Measurements from ENCODE around the gene PATZ1. TPM values are rescaled to one million over a fixed set of nuclear protein-coding genes. Genes with fewer than 3 reads are reported as not detected.

The PATZ1 gene
- total and polyA plus RNA-seq, 2 donors (not counting 1 experiment from before 2014, with no cell fraction given): 6.1 to 15.9 TPM

DNA sequence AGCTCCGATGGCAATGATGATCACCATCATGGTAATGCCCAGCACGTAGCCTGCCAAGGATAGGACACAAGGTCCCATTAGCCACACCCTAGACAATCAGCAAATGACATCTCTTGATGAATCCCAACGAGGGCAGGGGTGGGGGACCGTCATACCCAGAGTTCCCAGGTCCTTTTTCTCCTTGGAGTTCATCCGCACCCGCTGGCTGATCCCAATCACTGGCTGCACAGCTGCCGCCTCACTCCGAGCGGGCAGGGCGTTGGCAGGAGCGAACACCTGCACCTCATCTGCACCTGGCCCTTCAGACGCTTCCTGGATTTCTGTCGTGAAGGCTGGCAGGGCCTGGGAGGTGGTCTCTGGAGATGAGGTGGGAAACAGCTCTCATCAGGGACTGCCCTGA lies 56.8 kb downstream of the PATZ1 start:
- Histone ChIP-seq H3K4me1 (ENCODE audit: control insufficient read depth, extremely low read depth, insufficient read depth, low read length) (peaks cover 2% of the 10 kb centered on the region), H3K4me2 (ENCODE audit: extremely low read depth, insufficient read depth, low read length) (no peak overlapping the region), H3K4me3 (replicated peaks in 1 of 4; ENCODE audit: control extremely low read depth in 1 of 4, insufficient read depth in 1 of 4, low read depth in 3 of 4, low read length in 4 of 4) (no peak overlapping the region), H3K27me3 (ENCODE audit: control insufficient read depth, insufficient read depth, low read length) (no peaks in the 10 kb centered on the region), H3K9me3 (ENCODE audit: control insufficient read depth, insufficient read depth, low read depth, low read length) (no peaks in the 10 kb centered on the region), H4K20me1 (ENCODE audit: control insufficient read depth, extremely low read depth, insufficient read depth, low read length) (no peaks in the 10 kb centered on the region), H3K27ac (ENCODE audit: insufficient read depth, low read length) (no peak overlapping the region), H3K79me2 (ENCODE audit: control insufficient read depth, insufficient read depth, low read length) (peaks cover 2% of the 10 kb centered on the region), H3K9ac (ENCODE audit: insufficient read depth, low read length) (no peak overlapping the region), H3K36me3 (ENCODE audit: control insufficient read depth, insufficient read depth, low read length) (peaks cover 11% of the 10 kb centered on the region), H2AFZ (ENCODE audit: low read length) (no peak overlapping the region)
- no peak for DNase-seq (ENCODE audit: low read depth in 2 of 2)
- TF ChIP-seq EZH2 (IDR thresholded peaks at IDR 0.05; ENCODE audit: low read length, missing control alignments): no peak
- TF ChIP-seq, protein P1, sequence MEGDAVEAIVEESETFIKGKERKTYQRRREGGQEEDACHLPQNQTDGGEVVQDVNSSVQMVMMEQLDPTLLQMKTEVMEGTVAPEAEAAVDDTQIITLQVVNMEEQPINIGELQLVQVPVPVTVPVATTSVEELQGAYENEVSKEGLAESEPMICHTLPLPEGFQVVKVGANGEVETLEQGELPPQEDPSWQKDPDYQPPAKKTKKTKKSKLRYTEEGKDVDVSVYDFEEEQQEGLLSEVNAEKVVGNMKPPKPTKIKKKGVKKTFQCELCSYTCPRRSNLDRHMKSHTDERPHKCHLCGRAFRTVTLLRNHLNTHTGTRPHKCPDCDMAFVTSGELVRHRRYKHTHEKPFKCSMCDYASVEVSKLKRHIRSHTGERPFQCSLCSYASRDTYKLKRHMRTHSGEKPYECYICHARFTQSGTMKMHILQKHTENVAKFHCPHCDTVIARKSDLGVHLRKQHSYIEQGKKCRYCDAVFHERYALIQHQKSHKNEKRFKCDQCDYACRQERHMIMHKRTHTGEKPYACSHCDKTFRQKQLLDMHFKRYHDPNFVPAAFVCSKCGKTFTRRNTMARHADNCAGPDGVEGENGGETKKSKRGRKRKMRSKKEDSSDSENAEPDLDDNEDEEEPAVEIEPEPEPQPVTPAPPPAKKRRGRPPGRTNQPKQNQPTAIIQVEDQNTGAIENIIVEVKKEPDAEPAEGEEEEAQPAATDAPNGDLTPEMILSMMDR (conservative IDR thresholded peaks at IDR 0.05 in 1 of 2, IDR thresholded peaks at IDR 0.05 in 1 of 2; ENCODE audit: low read depth in 1 of 2, low read length in 2 of 2): no peak

DNA sequence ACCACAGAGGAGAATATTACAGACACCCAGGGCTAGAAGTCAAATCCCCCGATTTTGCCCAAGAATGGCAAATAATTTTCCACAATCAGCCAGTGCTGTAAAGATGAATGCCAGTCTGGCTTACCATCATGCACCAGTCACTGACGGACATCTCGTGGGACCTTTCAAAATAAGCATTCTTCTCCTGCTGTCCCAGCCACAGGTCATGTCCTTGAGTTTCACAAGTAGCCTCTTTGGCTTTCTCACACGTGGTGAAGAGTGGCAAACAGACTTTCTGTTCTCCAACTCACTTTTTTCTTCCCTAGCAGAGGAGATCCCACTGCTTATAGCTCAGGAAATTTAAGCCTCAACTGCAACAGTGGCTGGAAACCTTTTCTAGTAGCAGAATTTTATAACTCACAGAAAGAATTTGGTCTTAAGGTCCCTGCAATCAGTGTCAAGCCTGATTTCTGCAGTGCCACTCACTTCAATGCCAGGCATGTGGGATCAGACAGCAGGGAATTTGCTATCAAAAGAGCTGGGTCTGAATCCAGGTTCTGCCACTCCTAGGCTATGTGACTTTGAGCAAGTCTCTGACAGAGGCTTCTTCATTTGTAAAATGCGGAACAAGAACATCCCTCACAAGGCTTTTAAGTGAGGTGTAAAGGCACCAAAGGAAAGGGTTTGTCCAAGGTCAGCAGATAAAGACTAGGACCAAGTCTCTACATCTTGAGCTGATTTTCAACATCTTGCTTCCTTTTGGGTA lies 57.5 kb downstream of the PATZ1 start:
- DNase-seq (ENCODE audit: low read depth in 2 of 2): no peak
- no peak overlapping the region for H3K27ac ChIP-seq (ENCODE audit: insufficient read depth, low read length)
- no peak for TF ChIP-seq EZH2 (IDR thresholded peaks at IDR 0.05; ENCODE audit: low read length, missing control alignments)
- TF ChIP-seq, protein P1 (conservative IDR thresholded peaks at IDR 0.05 in 1 of 2, IDR thresholded peaks at IDR 0.05 in 1 of 2; ENCODE audit: low read depth in 1 of 2, low read length in 2 of 2): no peak
- H4K20me1 ChIP-seq (ENCODE audit: control insufficient read depth, extremely low read depth, insufficient read depth, low read length): no peaks in the 10 kb centered on the region
- H2AFZ ChIP-seq (ENCODE audit: low read length): no peak overlapping the region
- peaks cover 2% of the 10 kb centered on the region for H3K79me2 ChIP-seq (ENCODE audit: control insufficient read depth, insufficient read depth, low read length)
- peaks cover 2% of the 10 kb centered on the region for H3K4me1 ChIP-seq (ENCODE audit: control insufficient read depth, extremely low read depth, insufficient read depth, low read length)
- H3K9ac ChIP-seq (ENCODE audit: insufficient read depth, low read length): no peak overlapping the region
- H3K27me3 ChIP-seq (ENCODE audit: control insufficient read depth, insufficient read depth, low read length): no peaks in the 10 kb centered on the region
- H3K36me3 ChIP-seq (ENCODE audit: control insufficient read depth, insufficient read depth, low read length): peaks cover 11% of the 10 kb centered on the region
- H3K9me3 ChIP-seq (ENCODE audit: control insufficient read depth, insufficient read depth, low read depth, low read length): no peaks in the 10 kb centered on the region
- no peak overlapping the region for H3K4me2 ChIP-seq (ENCODE audit: extremely low read depth, insufficient read depth, low read length)
- no peak overlapping the region for H3K4me3 ChIP-seq (replicated peaks in 1 of 4; ENCODE audit: control extremely low read depth in 1 of 4, insufficient read depth in 1 of 4, low read depth in 3 of 4, low read length in 4 of 4)

DNA sequence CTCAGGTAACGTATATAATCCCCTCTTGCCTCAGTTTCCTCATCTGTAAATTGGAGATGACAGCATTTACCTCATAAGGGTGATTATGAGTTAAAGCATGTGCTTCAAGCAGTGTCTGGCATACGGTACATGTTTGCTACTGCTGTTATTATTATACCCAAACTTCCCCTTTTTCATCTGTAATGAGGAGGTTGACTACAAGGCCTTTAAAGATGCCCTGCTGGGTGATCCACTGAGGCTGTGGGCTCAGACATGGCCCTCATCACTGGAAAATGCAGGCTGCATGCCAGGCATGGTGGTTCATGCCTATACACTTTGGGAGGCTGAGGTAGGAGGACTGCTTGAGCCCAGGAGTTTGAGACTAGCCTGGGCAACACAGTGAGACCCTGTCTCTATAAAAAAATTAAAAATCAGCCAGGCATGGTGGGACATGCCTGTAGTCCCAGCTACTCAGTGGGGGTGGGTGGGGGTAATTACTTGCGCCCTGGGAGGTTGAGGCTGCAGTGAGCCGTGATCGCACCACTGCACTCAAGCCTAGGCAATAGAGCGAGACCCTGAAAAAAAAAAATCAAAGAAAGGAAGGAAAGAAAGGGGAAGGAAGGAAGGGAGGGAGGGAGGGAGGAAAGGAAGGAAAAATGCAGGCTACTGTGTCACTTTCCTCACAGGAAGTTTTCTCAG lies 58.2 kb downstream of the PATZ1 start:
- Histone ChIP-seq H3K4me1 (ENCODE audit: control insufficient read depth, extremely low read depth, insufficient read depth, low read length) (peaks cover 2% of the 10 kb centered on the region), H3K9ac (ENCODE audit: insufficient read depth, low read length) (no peak overlapping the region), H3K79me2 (ENCODE audit: control insufficient read depth, insufficient read depth, low read length) (peaks cover 2% of the 10 kb centered on the region), H3K9me3 (ENCODE audit: control insufficient read depth, insufficient read depth, low read depth, low read length) (no peaks in the 10 kb centered on the region), H3K36me3 (ENCODE audit: control insufficient read depth, insufficient read depth, low read length) (peaks cover 11% of the 10 kb centered on the region), H4K20me1 (ENCODE audit: control insufficient read depth, extremely low read depth, insufficient read depth, low read length) (no peaks in the 10 kb centered on the region), H3K27ac (ENCODE audit: insufficient read depth, low read length) (no peak overlapping the region), H3K27me3 (ENCODE audit: control insufficient read depth, insufficient read depth, low read length) (no peaks in the 10 kb centered on the region), H3K4me3 (replicated peaks in 1 of 4; ENCODE audit: control extremely low read depth in 1 of 4, insufficient read depth in 1 of 4, low read depth in 3 of 4, low read length in 4 of 4) (no peak overlapping the region), H2AFZ (ENCODE audit: low read length) (no peak overlapping the region), H3K4me2 (ENCODE audit: extremely low read depth, insufficient read depth, low read length) (no peak overlapping the region)
- DNase-seq (ENCODE audit: low read depth in 2 of 2): no peak
- TF ChIP-seq EZH2 (IDR thresholded peaks at IDR 0.05; ENCODE audit: low read length, missing control alignments): no peak
- TF ChIP-seq, protein P1 (conservative IDR thresholded peaks at IDR 0.05 in 1 of 2, IDR thresholded peaks at IDR 0.05 in 1 of 2; ENCODE audit: low read depth in 1 of 2, low read length in 2 of 2): no peak
